Spleen (tissue), 7 donors: ENCODE measurements around the gene NFE2L1.

Source experiments
- POLR2A ChIP-seq, 3 donors: fragments of 450-650 bp; IDR thresholded peaks; one replicate each; pipeline ENCODE4 v1.5.1; 2017; ENCODE audit warnings: antibody characterized with exemption in 3 of 3, mild to moderate bottlenecking in 1 of 3
- TF ChIP-seq, protein P1 (sequence below), 11 experiments: fragments of 200-600 bp in 7 of 11; fragments of 450-650 bp in 4 of 11; sonication (generic) in 4 of 11; IDR thresholded peaks in 8 of 11; conservative IDR thresholded peaks in 3 of 11; 1 replicate in 7 of 11; 2 replicates in 4 of 11; pipeline versions ENCODE4 v1.4.0 to v1.8.0; 2016 to 2021; ENCODE audit warnings: antibody characterized with exemption in 11 of 11, inconsistent platforms in 4 of 11, mild to moderate bottlenecking in 1 of 11
- donor health status: DM: no; HTN: no; CAD: no; lungs with moderate emphysema.
- donor health status: DM: no; HTN: no; CAD: no.
- donor health status: DM: no; HTN: no; CAD: no.

DNA sequence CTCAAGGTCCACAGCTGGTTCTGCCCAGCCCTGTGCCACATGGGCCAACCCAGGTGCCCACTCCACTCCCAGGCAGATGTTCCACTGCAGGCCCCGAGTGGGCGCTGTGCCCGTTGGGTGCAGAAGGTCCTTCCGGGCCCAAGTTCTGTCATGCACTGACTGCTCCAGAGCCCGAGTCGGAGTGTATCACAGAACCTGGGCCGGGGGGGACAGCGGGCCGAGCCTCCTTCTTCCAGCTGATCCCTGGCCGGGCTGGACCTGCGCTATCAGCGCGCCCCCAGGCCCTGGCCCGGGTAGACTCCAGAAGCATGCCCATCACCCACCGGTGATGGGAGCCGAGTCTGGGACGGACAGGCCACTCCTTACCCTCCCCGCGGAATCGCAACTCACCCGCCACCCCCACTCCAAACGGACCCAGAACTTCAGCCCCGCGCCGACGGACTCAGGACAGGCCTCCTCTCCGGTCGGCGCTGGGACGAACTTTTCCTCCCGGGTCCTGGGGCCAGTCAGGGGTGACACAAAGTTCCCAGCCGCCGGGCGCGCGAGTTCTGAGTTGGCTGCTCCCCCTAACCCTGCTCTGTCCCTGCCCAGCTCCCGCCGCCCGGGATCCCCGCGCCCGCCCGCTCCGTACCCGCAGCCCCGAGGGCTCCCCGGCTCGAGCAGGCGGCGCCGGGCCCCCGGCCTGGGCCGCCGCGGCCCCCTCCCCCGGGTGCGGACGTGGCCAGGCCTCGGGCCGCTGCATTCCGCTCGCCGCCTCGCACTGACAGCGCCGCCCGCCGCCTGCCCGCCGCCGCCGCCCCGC, 10.9 kb upstream of the NFE2L1 start, which contains the start of gene COPZ2:
- TF ChIP-seq, protein P1, sequence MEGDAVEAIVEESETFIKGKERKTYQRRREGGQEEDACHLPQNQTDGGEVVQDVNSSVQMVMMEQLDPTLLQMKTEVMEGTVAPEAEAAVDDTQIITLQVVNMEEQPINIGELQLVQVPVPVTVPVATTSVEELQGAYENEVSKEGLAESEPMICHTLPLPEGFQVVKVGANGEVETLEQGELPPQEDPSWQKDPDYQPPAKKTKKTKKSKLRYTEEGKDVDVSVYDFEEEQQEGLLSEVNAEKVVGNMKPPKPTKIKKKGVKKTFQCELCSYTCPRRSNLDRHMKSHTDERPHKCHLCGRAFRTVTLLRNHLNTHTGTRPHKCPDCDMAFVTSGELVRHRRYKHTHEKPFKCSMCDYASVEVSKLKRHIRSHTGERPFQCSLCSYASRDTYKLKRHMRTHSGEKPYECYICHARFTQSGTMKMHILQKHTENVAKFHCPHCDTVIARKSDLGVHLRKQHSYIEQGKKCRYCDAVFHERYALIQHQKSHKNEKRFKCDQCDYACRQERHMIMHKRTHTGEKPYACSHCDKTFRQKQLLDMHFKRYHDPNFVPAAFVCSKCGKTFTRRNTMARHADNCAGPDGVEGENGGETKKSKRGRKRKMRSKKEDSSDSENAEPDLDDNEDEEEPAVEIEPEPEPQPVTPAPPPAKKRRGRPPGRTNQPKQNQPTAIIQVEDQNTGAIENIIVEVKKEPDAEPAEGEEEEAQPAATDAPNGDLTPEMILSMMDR (IDR thresholded peaks at IDR 0.05 in 8 of 11, conservative IDR thresholded peaks at IDR 0.05 in 3 of 11): peak; percentile 43 to 86 (median 69)
- no peak for TF ChIP-seq POLR2A (IDR thresholded peaks at IDR 0.05)
